ENCODE results near the gene MUL1.

MUL1 gene

DNA sequence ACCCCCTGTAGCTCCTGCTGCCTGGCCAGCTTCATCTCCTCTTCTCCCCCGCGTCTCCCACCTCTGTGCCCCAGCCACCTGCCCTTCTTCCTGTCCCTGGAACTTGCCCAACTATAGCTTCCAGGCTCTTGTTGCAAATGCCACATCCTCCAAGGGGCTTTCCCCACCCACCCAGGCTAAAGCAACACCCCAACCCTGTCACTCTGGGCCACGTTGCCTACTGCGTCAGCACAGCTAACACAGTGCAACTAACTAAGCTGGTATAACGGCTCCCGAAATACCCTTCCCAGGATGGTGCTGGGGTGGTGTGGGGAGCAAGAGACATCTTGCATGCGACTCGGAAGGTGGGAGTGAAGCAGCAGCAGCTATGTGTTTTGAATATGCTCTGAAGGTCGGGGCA is 41.7 kb downstream of the MUL1 start:
- no peak for DNase-seq

DNA sequence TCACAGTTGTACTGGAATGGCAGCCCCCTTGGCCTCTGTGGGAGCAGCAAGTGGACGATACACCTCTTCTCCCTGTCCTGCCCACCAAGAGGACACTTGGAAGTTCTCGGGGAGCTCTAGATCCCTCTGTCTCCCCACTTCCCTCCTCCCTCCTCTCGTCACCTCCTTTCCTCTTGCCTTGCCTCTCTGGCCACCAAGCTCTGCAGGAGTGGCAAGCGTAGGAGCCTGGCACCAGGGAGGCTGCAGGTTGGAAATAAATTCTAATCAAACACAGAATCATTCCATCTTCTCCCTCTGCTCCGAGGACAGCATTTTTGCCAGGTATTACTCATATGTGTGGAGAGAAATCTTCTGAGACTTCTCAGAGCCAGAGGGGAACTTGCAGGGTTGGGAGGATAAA is 42.8 kb downstream of the MUL1 start:
- no peak for DNase-seq

DNA sequence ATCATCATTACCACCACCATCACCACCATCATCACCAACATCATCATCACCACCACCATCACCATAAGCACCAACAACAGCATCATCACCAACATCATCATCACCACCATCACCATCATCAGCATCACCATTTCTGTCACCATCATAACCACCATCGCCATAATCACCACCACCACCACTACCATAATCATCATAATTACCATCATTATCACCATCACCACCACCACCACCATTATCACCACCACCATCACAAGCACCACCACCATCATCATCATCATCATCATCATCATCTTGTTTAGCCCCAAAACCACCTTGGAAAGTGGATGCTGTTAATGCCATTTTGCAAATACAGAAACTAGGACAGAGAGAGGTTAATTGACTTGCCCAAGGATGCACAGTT is 44.4 kb downstream of the MUL1 start:
- no peak for DNase-seq

DNA sequence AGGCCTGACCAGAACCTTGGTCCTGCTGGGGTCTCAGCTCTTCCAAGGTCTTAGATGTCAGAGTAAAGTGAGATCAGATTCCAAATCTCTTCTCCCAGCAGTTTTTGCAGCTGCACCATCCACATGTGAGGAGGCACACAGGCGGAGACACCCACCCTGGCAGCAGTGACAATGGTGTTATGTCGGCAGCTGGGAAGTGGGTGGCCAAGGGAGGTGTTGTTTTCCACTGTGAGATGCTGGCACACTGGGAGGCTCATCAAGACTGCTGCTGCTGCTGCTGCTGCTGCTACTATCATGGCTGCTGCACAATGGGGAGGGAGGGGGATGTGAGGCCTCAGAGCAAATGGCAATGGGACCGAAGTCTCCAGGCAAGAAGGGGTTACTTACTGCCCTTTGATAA is 45.6 kb downstream of the MUL1 start:
- DNase-seq, result no peak

DNA sequence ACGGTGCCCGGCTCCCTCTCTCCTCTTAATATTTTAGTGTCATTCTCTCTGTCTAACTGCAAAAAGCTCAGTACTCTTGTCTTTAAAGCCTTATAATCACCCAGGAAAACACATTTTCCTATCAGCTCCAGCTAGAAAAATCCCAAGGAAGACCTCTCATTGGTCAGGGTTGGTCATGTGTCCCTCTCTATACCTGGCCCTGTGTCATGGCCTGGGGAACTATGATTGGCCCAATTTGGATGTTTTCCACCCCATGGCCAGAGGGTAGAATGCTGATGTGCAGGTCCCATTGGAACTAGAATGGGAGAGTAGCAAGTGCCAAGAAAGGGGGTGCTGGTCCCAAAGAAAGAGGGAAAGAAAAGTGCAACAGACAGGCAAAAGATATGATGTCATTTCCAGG is 49.2 kb downstream of the MUL1 start:
- DNase-seq, result no peak

DNA sequence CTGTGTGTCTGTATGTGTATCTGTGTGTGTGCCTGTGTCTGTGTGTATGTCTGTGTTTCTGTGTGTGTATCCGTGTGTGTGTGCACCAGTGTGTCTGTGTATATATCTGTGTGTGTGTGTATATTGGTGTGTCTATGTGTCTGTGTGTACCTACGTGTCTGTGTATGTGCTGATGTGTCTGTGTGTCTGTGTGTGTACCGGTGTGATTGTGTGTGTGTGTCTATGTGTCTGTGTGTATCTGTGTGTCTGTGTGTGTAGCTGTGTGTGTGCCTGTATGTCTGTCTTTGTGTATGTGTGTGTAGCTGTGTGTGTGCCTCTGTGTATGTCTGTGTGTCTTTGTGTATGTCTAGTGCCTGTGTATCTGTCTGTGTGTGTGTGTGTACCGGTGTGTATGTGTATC is 53.9 kb downstream of the MUL1 start:
- no peak for DNase-seq

DNA sequence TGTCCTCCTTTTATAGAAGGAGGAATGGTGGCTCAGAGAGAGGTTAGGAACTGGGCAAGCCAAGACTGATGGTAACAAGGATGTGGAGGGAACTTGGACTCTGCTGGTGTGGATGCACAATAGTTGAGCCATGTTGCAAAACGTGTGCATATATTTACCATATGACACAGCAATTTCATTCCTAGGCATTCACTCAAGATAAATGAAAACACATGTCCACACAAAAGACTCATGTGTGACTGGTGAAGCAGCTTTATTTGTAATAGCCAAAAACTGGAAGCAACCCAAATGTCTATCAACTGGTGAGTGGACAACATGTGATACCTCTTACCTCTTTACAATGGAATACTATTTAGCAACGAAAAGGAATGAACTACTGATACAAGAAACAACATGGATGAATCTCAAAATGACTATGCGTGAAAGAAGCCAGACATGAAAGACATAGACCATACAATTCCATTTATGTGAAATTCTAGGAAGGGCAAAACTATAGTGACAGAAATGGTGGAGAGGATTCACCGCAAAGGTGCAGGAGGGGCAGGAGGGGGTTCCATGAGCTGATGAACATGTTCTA is 58.1 kb downstream of the MUL1 start:
- DNase-seq, result no peak
